DND-41 (cell line): Measurements from ENCODE around the gene ASF1B.

ENCODE experiments used
- EZH2 ChIP-seq: IDR thresholded peaks from 3 replicates; pipeline ENCODE4 v1.6.1; 2012; ENCODE audit warnings: borderline replicate concordance, low read depth, mild to moderate bottlenecking, moderate library complexity, low read length, inconsistent platforms; ENCODE audit not compliant: severe bottlenecking
- TF ChIP-seq, protein P1 (sequence below): IDR thresholded peaks from 2 replicates; pipeline ENCODE4 v1.5.1; 2012; ENCODE audit warnings: borderline replicate concordance, low read length, moderate library complexity, mild to moderate bottlenecking; ENCODE audit not compliant: poor library complexity, severe bottlenecking; ENCODE audit errors: extremely low read depth

DNA sequence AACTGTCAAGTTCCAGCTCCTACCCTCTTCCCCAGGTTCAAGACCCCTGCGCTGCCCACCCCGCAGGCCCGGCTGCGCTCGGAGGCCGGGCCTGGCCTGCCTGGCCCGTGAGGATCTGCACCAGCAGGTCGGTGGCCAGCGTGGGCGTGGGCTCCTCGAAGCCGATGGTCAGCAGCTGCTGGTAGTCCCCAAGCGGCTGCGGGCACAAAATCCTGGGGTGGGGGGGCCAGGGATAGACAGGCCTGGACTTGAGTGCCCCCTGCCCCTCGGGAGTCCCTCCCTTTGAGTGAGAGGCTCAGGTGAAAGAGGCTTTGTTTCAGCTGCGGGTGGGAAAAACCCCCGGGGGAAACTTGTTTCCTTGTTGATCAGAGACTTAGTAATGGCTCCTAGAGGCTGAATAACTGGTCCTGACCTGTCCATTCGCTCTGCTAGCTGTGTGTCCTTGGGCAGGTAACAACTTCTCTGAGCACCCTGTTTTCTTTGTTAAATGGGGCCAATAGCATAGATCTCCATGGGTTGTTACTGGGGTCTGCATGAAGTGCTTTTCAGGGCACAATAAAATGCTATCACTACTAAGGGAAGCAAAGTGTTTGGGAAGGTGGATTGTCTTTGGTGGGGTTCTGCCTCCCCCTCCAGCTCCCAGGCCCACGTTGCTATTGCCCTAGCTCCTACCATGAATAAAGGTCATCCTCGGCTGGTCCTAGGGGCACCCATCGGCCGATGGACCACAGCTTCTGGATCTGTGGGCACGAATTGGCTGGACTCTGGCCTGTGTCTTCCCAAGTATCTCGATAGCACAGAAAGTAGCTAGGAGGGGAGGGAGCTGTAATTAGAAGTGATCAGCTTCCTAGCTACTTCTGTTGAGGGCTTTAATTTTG lies 54.4 kb downstream of the ASF1B start:
- TF ChIP-seq, protein P1, sequence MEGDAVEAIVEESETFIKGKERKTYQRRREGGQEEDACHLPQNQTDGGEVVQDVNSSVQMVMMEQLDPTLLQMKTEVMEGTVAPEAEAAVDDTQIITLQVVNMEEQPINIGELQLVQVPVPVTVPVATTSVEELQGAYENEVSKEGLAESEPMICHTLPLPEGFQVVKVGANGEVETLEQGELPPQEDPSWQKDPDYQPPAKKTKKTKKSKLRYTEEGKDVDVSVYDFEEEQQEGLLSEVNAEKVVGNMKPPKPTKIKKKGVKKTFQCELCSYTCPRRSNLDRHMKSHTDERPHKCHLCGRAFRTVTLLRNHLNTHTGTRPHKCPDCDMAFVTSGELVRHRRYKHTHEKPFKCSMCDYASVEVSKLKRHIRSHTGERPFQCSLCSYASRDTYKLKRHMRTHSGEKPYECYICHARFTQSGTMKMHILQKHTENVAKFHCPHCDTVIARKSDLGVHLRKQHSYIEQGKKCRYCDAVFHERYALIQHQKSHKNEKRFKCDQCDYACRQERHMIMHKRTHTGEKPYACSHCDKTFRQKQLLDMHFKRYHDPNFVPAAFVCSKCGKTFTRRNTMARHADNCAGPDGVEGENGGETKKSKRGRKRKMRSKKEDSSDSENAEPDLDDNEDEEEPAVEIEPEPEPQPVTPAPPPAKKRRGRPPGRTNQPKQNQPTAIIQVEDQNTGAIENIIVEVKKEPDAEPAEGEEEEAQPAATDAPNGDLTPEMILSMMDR: no peak
- no peak for TF ChIP-seq EZH2
